Endothelial cell of umbilical vein (primary cell): ENCODE results near the gene NKX3-2. TPM values are rescaled to one million over a fixed set of nuclear protein-coding genes. Genes with fewer than 3 reads are reported as not detected.

ENCODE experiments used
- BruUV-seq: library from RNA; stranded (reverse); fragments of 400-500 nt; replicated peaks from 2 replicates; lab custom pipeline; 2021; lab: Mats Ljungman, UMichigan
- CTCF ChIA-PET: fragments of 300-600, 350-600 bp; sonication (Branson Sonifier 250); formaldehyde crosslinking; loops from one replicate; lab custom pipeline; 2021; ENCODE audit warnings: antibody characterized with exemption, inconsistent platforms; lab: Charles Lee
- POLR2A ChIA-PET: fragments of 300-600, 350-600 bp; sonication (Branson Sonifier 250); formaldehyde crosslinking; loops from one replicate; lab custom pipeline; 2021; ENCODE audit warnings: antibody characterized with exemption, inconsistent platforms; lab: Charles Lee
- DNase-seq: peaks from one replicate; pipeline ENCODE4 v3.0.0-alpha.2; 2011; ENCODE audit warnings: low read depth, low spot score
- FAIRE-seq: peaks from 2 replicates; lab custom pipeline; 2011; peaks lifted over from hg19 to GRCh38; lab: Jason Lieb, UNC
- H2AFZ ChIP-seq: 2 replicates; pipeline ENCODE4 v1.6.0; 2012; ENCODE audit warnings: low read depth, low read length, control low read depth, inconsistent platforms
- H3K27ac ChIP-seq: 2 replicates; pipeline ENCODE4 v1.5.1; 2011; ENCODE audit warnings: low read depth, mild to moderate bottlenecking, control low read depth, low read length, moderate library complexity; ENCODE audit not compliant: insufficient read depth
- H3K27me3 ChIP-seq, 2 experiments: 2 replicates each; pipeline versions ENCODE4 v1.6.0 to v1.6.1; 2011; ENCODE audit warnings: low read length in 2 of 2, mixed read lengths in 1 of 2; ENCODE audit not compliant: control insufficient read depth in 2 of 2, insufficient read depth in 2 of 2
- H3K36me3 ChIP-seq, 2 experiments: 2 replicates in 1 of 2; 3 replicates in 1 of 2; pipeline ENCODE4 v1.5.1; 2011; ENCODE audit warnings: low read length in 2 of 2, mild to moderate bottlenecking in 1 of 2, moderate library complexity in 1 of 2; ENCODE audit not compliant: control insufficient read depth in 2 of 2, insufficient read depth in 2 of 2; ENCODE audit errors: extremely low read depth in 1 of 2
- H3K4me1 ChIP-seq: 3 replicates; pipeline ENCODE4 v1.5.1; 2011; ENCODE audit warnings: mild to moderate bottlenecking, low read length; ENCODE audit not compliant: control insufficient read depth, insufficient read depth; ENCODE audit errors: extremely low read depth
- H3K4me2 ChIP-seq: 2 replicates; pipeline ENCODE4 v1.6.1; 2011; ENCODE audit warnings: low read length, control low read depth, mixed read lengths; ENCODE audit not compliant: insufficient read depth
- H3K4me3 ChIP-seq, 3 experiments: fragments of 200-600 bp in 1 of 3; sonication (generic), shearing (Covaris generic) in 1 of 3; replicated peaks in 1 of 3; 2 replicates each; pipeline ENCODE4 v1.5.1; 2011 to 2016; ENCODE audit warnings: control low read depth in 3 of 3, low read length in 3 of 3, mild to moderate bottlenecking in 2 of 3, inconsistent platforms in 1 of 3, low read depth in 1 of 3, moderate library complexity in 1 of 3; ENCODE audit not compliant: insufficient read depth in 1 of 3
- H3K79me2 ChIP-seq: 2 replicates; pipeline ENCODE4 v1.6.0; 2012; ENCODE audit warnings: low read length, inconsistent platforms; ENCODE audit not compliant: control insufficient read depth, insufficient read depth
- H3K9ac ChIP-seq: replicated peaks from 2 replicates; pipeline ENCODE3; 2011; ENCODE audit warnings: low read length, control low read depth; ENCODE audit not compliant: insufficient read depth; ENCODE audit errors: extremely low read depth
- H3K9me1 ChIP-seq: replicated peaks from 3 replicates; pipeline ENCODE4 v1.6.0; 2011; ENCODE audit warnings: mild to moderate bottlenecking, low read length; ENCODE audit not compliant: control insufficient read depth, insufficient read depth; ENCODE audit errors: extremely low read depth
- H3K9me3 ChIP-seq: replicated peaks from 2 replicates; pipeline ENCODE4 v1.5.1; 2012; ENCODE audit warnings: low read length, inconsistent platforms; ENCODE audit not compliant: control insufficient read depth, insufficient read depth
- H4K20me1 ChIP-seq: replicated peaks from 2 replicates; pipeline ENCODE3; 2011; ENCODE audit warnings: mild to moderate bottlenecking, low read length; ENCODE audit not compliant: control insufficient read depth, insufficient read depth; ENCODE audit errors: extremely low read depth
- EZH2 ChIP-seq: IDR thresholded peaks from 2 replicates; pipeline ENCODE4 v1.6.1; 2012; ENCODE audit warnings: borderline replicate concordance, low read depth, mild to moderate bottlenecking, moderate library complexity, low read length, inconsistent platforms; ENCODE audit not compliant: severe bottlenecking
- MAX ChIP-seq: IDR thresholded peaks from 2 replicates; pipeline ENCODE4 v1.6.1; 2011; ENCODE audit not compliant: insufficient read depth, insufficient read length
- POLR2AphosphoS5 ChIP-seq: IDR thresholded peaks from 2 replicates; pipeline ENCODE4 v1.6.1; 2012; ENCODE audit warnings: low read depth, mild to moderate bottlenecking, control low read depth, low read length, moderate library complexity; ENCODE audit not compliant: insufficient read depth
- dilution Hi-C: fragments of 300-500 bp; cut with MboI; formaldehyde crosslinking; loops from one replicate; pipeline ENCODE4 v1.15.0; 2019; ENCODE audit warnings: low sequenced_read_pairs; ENCODE audit not compliant: extremely low pct_ligation_motif_present
- intact Hi-C: fragments of 100-400 bp; cut with micrococcal nuclease; formaldehyde crosslinking; loops from one replicate; pipeline ENCODE4 v1.10.0; 2022
- polyA plus RNA-seq, 4 experiments: library from polyadenylated mRNA; depleted of rRNA in 3 of 4; stranded (reverse) in 3 of 4; unstranded in 1 of 4; fragments of >200 nt; gene quantifications; 2 replicates each; pipeline versions ENCODE4 v1.2.1 to v1.2.3, GENCODE V29; 2011 to 2012; ENCODE audit warnings: missing spikeins in 1 of 4
- total RNA-seq: library from RNA; stranded (reverse); gene quantifications from 2 replicates; pipeline ENCODE4 v1.2.3, GENCODE V29; 2021
- TF ChIP-seq, protein P1 (sequence below), 2 donors: IDR thresholded peaks; 1 replicate in 1 of 2; 2 replicates in 1 of 2; pipeline ENCODE4 v1.5.1; 2011; ENCODE audit warnings: low read length in 2 of 2, mild to moderate bottlenecking in 2 of 2, moderate library complexity in 2 of 2, control low read depth in 1 of 2, inconsistent platforms in 1 of 2, low read depth in 1 of 2; ENCODE audit not compliant: insufficient read depth in 1 of 2; ENCODE audit errors: extremely low read depth in 1 of 2

Gene NKX3-2
- total and polyA plus RNA-seq, 2 donors (not counting 3 experiments of a cell fraction or from before 2014, with no cell fraction given): not detected

DNA sequence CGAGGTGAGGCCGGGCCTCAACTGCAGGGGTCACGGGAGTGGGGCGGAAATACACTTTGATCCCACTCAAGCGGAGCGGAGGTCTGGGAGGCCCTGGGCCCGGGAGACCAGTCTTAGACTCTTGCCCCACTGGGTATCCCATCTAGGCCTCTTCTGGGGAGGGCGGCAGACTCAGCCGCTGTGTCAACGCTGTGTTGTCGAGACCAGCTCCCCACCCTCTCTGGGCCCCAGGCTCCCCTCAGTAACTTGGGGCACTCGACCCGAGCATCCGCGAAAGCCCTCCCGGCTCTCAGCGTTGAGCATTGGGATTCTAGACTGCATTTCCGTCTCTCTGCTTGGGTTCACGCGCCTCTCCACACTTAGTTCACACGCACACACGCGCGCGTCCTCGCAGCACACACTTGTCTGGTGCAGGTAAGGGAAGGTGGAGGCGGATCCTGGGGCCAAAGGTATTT lies 1.7 kb downstream of the NKX3-2 start:
- no peak overlapping the region for H3K4me3 ChIP-seq
- peaks cover 4% of the 10 kb centered on the region for H3K4me1 ChIP-seq
- H3K9me1 ChIP-seq: no peaks in the 10 kb centered on the region
- no peak for FAIRE-seq
- dilution Hi-C loops: no loop called here
- H3K79me2 ChIP-seq: no peaks in the 10 kb centered on the region
- H3K36me3 ChIP-seq: no peaks in the 10 kb centered on the region
- H3K9me3 ChIP-seq: no peaks in the 10 kb centered on the region
- POLR2A ChIA-PET: no interaction called here
- intact Hi-C loops: no loop called here
- no peak overlapping the region for H3K4me2 ChIP-seq
- peak; percentile 61 for TF ChIP-seq EZH2
- no peak for TF ChIP-seq POLR2AphosphoS5
- DNase-seq: no peak
- H2AFZ ChIP-seq: no peak overlapping the region
- H3K9ac ChIP-seq: no peak overlapping the region
- H4K20me1 ChIP-seq: no peaks in the 10 kb centered on the region
- CTCF ChIA-PET: interaction anchor here (1.4 to 1.9 kb wide), 2 partner anchors 690 kb away, joined by 6 to 10 read pairs; no protein-coding TSS in a partner anchor
- peaks cover 85 to 95% of the 10 kb centered on the region in 2 experiments for H3K27me3 ChIP-seq
- no TSS peak for BruUV-seq
- no peak overlapping the region for H3K27ac ChIP-seq

DNA sequence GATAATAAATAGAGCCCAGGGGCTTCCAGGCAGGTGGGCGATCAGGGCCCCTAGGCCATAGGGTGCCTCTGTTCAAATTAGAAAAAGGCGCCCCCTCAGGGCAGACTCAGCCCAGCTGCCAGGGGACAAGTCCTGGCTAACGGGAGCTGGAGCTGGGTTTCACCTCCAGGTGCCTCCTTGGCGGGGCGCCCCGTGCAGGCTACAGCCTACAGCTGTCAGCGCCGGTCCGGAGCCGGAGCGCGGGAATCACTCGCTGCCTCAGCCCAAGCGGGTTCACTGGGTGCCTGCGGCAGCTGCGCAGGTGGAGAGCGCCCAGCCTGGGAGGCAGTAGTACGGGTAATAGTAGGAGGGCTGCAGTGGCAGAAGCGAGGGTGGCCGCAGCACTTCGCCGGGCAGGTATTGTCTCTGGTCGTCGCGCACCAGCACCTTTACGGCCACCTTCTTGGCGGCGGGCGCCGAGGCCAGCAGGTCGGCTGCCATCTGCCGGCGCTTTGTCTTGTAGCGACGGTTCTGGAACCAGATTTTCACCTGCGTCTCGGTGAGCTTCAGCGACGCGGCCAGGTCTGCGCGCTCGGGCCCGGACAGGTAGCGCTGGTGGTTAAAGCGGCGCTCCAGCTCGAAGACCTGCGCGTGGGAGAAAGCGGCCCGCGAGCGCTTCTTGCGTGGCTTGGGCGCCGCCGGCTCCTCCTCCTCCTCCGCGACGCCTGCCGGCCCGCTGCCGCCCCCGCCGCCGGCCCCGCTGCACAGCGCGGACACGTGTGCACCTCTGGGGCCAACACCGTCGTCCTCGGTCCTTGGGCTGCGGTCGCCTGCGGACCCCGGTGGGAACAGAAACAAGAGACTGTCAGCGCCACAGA lies 2.4 kb downstream of the NKX3-2 start:
- H3K4me2 ChIP-seq: no peak overlapping the region
- no peak overlapping the region for H3K4me3 ChIP-seq
- dilution Hi-C loops (no loop called here), intact Hi-C loops (no loop called here)
- CTCF ChIA-PET: interaction anchor here (1.9 kb wide), 1 partner anchor 689 kb away, joined by 10 read pairs; no protein-coding TSS in a partner anchor
- no peaks in the 10 kb centered on the region for H3K36me3 ChIP-seq
- peaks cover 87 to 95% of the 10 kb centered on the region in 2 experiments for H3K27me3 ChIP-seq
- H4K20me1 ChIP-seq: no peaks in the 10 kb centered on the region
- no peak for TF ChIP-seq MAX
- TF ChIP-seq, protein P1, sequence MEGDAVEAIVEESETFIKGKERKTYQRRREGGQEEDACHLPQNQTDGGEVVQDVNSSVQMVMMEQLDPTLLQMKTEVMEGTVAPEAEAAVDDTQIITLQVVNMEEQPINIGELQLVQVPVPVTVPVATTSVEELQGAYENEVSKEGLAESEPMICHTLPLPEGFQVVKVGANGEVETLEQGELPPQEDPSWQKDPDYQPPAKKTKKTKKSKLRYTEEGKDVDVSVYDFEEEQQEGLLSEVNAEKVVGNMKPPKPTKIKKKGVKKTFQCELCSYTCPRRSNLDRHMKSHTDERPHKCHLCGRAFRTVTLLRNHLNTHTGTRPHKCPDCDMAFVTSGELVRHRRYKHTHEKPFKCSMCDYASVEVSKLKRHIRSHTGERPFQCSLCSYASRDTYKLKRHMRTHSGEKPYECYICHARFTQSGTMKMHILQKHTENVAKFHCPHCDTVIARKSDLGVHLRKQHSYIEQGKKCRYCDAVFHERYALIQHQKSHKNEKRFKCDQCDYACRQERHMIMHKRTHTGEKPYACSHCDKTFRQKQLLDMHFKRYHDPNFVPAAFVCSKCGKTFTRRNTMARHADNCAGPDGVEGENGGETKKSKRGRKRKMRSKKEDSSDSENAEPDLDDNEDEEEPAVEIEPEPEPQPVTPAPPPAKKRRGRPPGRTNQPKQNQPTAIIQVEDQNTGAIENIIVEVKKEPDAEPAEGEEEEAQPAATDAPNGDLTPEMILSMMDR (IDR thresholded peaks at IDR 0.05; ENCODE audit: extremely low read depth in 1 of 2, insufficient read depth in 1 of 2, low read depth in 1 of 2, low read length in 2 of 2): peak in 1 of 2 donors; percentile 31
- TF ChIP-seq EZH2: peak; percentile 87
- no peaks in the 10 kb centered on the region for H3K9me3 ChIP-seq
- DNase-seq (no peak), FAIRE-seq (no peak)
- H3K4me1 ChIP-seq: peaks cover 4% of the 10 kb centered on the region
- BruUV-seq: no TSS peak
- no peaks in the 10 kb centered on the region for H3K79me2 ChIP-seq
- H2AFZ ChIP-seq: no peak overlapping the region
- POLR2A ChIA-PET: no interaction called here
- no peaks in the 10 kb centered on the region for H3K9me1 ChIP-seq
- H3K9ac ChIP-seq: no peak overlapping the region
- no peak overlapping the region for H3K27ac ChIP-seq
